OCI-LY1 (cell line): ENCODE measurements around the gene SYNDIG1.

Source experiments
- H2AFZ ChIP-seq: fragments of 200-600 bp; sonication (generic), shearing (Covaris generic); 2 replicates; pipeline ENCODE4 v1.6.0; 2014; ENCODE audit warnings: antibody characterized with exemption, mild to moderate bottlenecking, low read length
- H3F3A ChIP-seq: fragments of 200-600 bp; sonication (generic), shearing (Covaris generic); 2 replicates; pipeline ENCODE4 v1.6.0; 2014; ENCODE audit warnings: mild to moderate bottlenecking, antibody characterized with exemption, low read length, moderate library complexity; ENCODE audit not compliant: insufficient read depth
- H3K27ac ChIP-seq: fragments of 200-600 bp; sonication (generic); 2 replicates; pipeline ENCODE4 v1.5.1; 2014; ENCODE audit warnings: low read length, mixed run types, mild to moderate bottlenecking, low read depth; ENCODE audit not compliant: poor library complexity, severe bottlenecking
- H3K27me3 ChIP-seq: fragments of 200-600 bp; sonication (generic); 2 replicates; pipeline ENCODE4 v1.6.0; 2014; ENCODE audit warnings: antibody characterized with exemption, mild to moderate bottlenecking, low read length, moderate library complexity; ENCODE audit not compliant: insufficient read depth
- H3K36me3 ChIP-seq: fragments of 200-600 bp; sonication (generic); 2 replicates; pipeline ENCODE4 v1.6.1; 2014; ENCODE audit warnings: mild to moderate bottlenecking, antibody characterized with exemption, low read length, moderate library complexity, mixed read lengths; ENCODE audit not compliant: insufficient read depth
- H3K4me1 ChIP-seq: fragments of 200-600 bp; sonication (generic); 2 replicates; pipeline ENCODE4 v1.5.1; 2014; ENCODE audit warnings: mild to moderate bottlenecking, low read length, moderate library complexity; ENCODE audit not compliant: insufficient read depth, severe bottlenecking
- H3K4me2 ChIP-seq: fragments of 200-600 bp; sonication (generic), shearing (Covaris generic); 2 replicates; pipeline ENCODE4 v1.6.1; 2014; ENCODE audit warnings: low read length
- H3K4me3 ChIP-seq: fragments of 200-600 bp; sonication (generic); 2 replicates; pipeline ENCODE4 v1.5.1; 2014; ENCODE audit warnings: low read length, low read depth, mild to moderate bottlenecking, mixed read lengths; ENCODE audit not compliant: poor library complexity, severe bottlenecking
- H3K79me2 ChIP-seq: fragments of 200-600 bp; shearing (Covaris generic); 2 replicates; pipeline ENCODE4 v1.6.1; 2016; ENCODE audit warnings: mixed run types, low read length, mixed read lengths; ENCODE audit not compliant: insufficient read depth
- H3K9ac ChIP-seq: fragments of 200-600 bp; sonication (generic), shearing (Covaris generic); 2 replicates; pipeline ENCODE4 v1.6.1; 2014; ENCODE audit warnings: mild to moderate bottlenecking, low read length, mixed read lengths
- H3K9me2 ChIP-seq: fragments of 200-600 bp; sonication (generic), shearing (Covaris generic); 2 replicates; pipeline ENCODE4 v1.6.1; 2014; ENCODE audit warnings: low read depth, mild to moderate bottlenecking, low read length, mixed read lengths
- H3K9me3 ChIP-seq: fragments of 200-600 bp; shearing (Covaris generic); 2 replicates; pipeline ENCODE4 v1.6.1; 2014; ENCODE audit warnings: low read length, mixed read lengths
- H4K20me1 ChIP-seq: fragments of 200-600 bp; sonication (generic), shearing (Covaris generic); 2 replicates; pipeline ENCODE4 v1.6.0; 2016; ENCODE audit warnings: mild to moderate bottlenecking, low read length; ENCODE audit not compliant: insufficient read depth
- EZH2 ChIP-seq: fragments of 200-600 bp; sonication (generic), shearing (Covaris generic); IDR thresholded peaks from 2 replicates; pipeline ENCODE4 v1.8.0; 2017; ENCODE audit warnings: borderline replicate concordance, mixed run types, mild to moderate bottlenecking, antibody characterized with exemption, low read length, moderate library complexity, mixed read lengths
- TF ChIP-seq, protein P1 (sequence below): fragments of 200-600 bp; sonication (generic), shearing (Covaris generic); IDR thresholded peaks from 2 replicates; pipeline ENCODE4 v1.5.1; 2017; ENCODE audit warnings: mild to moderate bottlenecking, antibody characterized with exemption, low read length, moderate library complexity, mixed read lengths

Gene SYNDIG1

DNA sequence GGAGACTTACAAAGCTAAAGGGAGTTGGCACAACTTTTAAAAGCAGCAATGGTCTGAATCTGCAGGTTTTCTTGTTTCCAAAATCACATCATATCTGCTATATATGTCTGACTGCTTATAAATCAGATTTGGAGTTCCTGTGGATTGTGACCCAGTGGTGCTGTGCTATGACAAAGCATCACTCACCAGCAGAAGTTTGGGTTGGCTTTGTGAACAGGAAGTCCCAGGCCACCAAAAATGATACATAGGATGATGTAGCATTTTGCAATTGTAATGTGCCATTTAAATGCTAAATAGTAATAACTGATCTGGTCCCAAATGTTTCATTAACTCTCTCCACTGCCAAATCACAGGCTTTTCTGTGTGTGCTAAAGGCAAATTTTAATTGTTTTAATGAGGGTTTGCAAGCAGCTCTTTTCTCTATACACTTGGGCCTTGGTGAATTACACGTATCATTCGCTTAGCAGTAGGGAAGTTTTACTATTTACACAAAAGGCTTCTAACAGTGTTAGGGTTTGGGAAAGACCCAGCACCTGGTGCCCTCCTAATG, 60.8 kb downstream of the SYNDIG1 start:
- H3K79me2 ChIP-seq, result no peaks in the 10 kb centered on the region
- H3K9ac ChIP-seq, result no peak overlapping the region
- H4K20me1 ChIP-seq, result no peaks in the 10 kb centered on the region
- H3K36me3 ChIP-seq, result no peaks in the 10 kb centered on the region
- no peak overlapping the region for H2AFZ ChIP-seq
- no peaks in the 10 kb centered on the region for H3K9me3 ChIP-seq
- no peak overlapping the region for H3K27ac ChIP-seq
- H3K9me2 ChIP-seq, result no peaks in the 10 kb centered on the region
- H3F3A ChIP-seq, result no peaks in the 10 kb centered on the region
- H3K4me3 ChIP-seq, result no peak overlapping the region
- H3K27me3 ChIP-seq, result no peaks in the 10 kb centered on the region
- H3K4me2 ChIP-seq, result no peak overlapping the region
- H3K4me1 ChIP-seq, result no peaks in the 10 kb centered on the region
- no peak for TF ChIP-seq EZH2
- TF ChIP-seq, protein P1, sequence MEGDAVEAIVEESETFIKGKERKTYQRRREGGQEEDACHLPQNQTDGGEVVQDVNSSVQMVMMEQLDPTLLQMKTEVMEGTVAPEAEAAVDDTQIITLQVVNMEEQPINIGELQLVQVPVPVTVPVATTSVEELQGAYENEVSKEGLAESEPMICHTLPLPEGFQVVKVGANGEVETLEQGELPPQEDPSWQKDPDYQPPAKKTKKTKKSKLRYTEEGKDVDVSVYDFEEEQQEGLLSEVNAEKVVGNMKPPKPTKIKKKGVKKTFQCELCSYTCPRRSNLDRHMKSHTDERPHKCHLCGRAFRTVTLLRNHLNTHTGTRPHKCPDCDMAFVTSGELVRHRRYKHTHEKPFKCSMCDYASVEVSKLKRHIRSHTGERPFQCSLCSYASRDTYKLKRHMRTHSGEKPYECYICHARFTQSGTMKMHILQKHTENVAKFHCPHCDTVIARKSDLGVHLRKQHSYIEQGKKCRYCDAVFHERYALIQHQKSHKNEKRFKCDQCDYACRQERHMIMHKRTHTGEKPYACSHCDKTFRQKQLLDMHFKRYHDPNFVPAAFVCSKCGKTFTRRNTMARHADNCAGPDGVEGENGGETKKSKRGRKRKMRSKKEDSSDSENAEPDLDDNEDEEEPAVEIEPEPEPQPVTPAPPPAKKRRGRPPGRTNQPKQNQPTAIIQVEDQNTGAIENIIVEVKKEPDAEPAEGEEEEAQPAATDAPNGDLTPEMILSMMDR, result no peak

DNA sequence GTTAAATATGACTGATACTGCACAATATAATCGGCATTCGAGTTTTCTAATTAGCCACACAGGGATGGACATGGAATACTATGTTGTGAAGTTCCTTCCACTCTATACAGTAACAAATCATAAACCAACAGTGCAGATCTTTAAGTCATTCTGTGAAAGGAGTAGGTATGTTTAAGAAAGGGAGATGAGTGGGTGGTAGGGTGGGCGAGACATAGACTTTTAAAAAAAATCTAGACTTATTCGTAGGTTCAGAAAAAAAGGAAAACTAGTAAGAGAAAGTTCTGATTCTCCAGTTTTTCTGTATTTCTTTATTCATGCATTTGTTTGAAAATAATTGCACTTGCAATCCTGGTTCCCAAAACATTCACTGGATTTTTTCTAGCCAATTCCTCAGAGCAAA, 61.8 kb downstream of the SYNDIG1 start:
- H3K4me2 ChIP-seq, result no peak overlapping the region
- H3K4me1 ChIP-seq, result no peaks in the 10 kb centered on the region
- H3K36me3 ChIP-seq, result no peaks in the 10 kb centered on the region
- H3K9me2 ChIP-seq, result no peaks in the 10 kb centered on the region
- H3K79me2 ChIP-seq, result no peaks in the 10 kb centered on the region
- no peaks in the 10 kb centered on the region for H3F3A ChIP-seq
- H3K9ac ChIP-seq, result no peak overlapping the region
- H3K9me3 ChIP-seq, result no peaks in the 10 kb centered on the region
- no peak for TF ChIP-seq EZH2
- TF ChIP-seq, protein P1, result no peak
- no peak overlapping the region for H2AFZ ChIP-seq
- no peaks in the 10 kb centered on the region for H4K20me1 ChIP-seq
- no peaks in the 10 kb centered on the region for H3K27me3 ChIP-seq
- H3K4me3 ChIP-seq, result no peak overlapping the region
- no peak overlapping the region for H3K27ac ChIP-seq

DNA sequence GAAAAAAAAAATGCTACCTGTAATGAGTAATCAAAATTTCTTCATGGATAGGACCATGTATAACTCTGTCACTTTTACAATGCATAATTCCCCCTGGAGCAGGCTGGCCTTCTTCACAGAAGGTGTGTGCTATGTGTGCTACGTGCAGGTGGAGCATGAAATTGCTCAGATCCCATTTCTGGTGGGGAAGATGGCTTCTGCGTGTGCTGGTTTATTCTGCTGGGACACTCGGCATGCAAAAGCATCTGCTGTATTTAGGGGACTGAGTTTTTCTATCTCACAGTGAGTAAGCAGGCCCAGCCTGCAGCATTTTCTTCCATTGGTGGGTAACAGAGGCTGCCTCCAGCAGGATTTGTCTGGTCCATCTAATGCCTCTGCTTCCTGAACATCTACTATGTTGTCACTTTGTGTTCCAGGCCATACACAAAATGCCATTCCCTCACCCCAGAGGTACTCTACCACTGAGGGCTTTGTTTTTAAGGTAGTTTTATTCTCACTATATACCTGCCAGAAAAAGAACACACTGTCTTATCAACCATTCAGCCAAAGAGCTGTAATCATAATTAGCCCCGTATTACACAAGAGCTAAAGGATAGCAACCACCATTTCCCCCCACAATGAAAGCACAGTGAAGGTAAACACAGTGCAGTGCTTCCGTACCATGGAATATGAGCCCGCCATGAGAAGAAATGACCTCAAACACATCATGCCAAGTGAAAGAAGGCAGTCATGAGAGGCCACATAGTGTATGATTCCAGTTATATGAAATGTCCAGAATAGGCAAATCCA, 62.4 kb downstream of the SYNDIG1 start:
- Histone ChIP-seq H2AFZ (no peak overlapping the region), H3K4me3 (no peak overlapping the region), H3K27me3 (no peaks in the 10 kb centered on the region), H3K36me3 (no peaks in the 10 kb centered on the region), H3K9me3 (no peaks in the 10 kb centered on the region), H3F3A (no peaks in the 10 kb centered on the region), H3K9me2 (no peaks in the 10 kb centered on the region), H4K20me1 (no peaks in the 10 kb centered on the region), H3K9ac (no peak overlapping the region), H3K79me2 (no peaks in the 10 kb centered on the region), H3K4me2 (no peak overlapping the region), H3K4me1 (no peaks in the 10 kb centered on the region), H3K27ac (no peak overlapping the region)
- no peak for TF ChIP-seq EZH2
- TF ChIP-seq, protein P1, result no peak
